HG02759 (cell line): ENCODE results near the gene RNF17.

Source experiments
- ATAC-seq: cut with Tn5 transposase; IDR thresholded peaks from one replicate; pipeline ENCODE4 v1.9.1; 2021; ENCODE audit warnings: mild to moderate bottlenecking, moderate library complexity; ENCODE audit not compliant: unreplicated experiment

The RNF17 gene, protein sequence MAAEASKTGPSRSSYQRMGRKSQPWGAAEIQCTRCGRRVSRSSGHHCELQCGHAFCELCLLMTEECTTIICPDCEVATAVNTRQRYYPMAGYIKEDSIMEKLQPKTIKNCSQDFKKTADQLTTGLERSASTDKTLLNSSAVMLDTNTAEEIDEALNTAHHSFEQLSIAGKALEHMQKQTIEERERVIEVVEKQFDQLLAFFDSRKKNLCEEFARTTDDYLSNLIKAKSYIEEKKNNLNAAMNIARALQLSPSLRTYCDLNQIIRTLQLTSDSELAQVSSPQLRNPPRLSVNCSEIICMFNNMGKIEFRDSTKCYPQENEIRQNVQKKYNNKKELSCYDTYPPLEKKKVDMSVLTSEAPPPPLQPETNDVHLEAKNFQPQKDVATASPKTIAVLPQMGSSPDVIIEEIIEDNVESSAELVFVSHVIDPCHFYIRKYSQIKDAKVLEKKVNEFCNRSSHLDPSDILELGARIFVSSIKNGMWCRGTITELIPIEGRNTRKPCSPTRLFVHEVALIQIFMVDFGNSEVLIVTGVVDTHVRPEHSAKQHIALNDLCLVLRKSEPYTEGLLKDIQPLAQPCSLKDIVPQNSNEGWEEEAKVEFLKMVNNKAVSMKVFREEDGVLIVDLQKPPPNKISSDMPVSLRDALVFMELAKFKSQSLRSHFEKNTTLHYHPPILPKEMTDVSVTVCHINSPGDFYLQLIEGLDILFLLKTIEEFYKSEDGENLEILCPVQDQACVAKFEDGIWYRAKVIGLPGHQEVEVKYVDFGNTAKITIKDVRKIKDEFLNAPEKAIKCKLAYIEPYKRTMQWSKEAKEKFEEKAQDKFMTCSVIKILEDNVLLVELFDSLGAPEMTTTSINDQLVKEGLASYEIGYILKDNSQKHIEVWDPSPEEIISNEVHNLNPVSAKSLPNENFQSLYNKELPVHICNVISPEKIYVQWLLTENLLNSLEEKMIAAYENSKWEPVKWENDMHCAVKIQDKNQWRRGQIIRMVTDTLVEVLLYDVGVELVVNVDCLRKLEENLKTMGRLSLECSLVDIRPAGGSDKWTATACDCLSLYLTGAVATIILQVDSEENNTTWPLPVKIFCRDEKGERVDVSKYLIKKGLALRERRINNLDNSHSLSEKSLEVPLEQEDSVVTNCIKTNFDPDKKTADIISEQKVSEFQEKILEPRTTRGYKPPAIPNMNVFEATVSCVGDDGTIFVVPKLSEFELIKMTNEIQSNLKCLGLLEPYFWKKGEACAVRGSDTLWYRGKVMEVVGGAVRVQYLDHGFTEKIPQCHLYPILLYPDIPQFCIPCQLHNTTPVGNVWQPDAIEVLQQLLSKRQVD (N-terminal part only)

DNA sequence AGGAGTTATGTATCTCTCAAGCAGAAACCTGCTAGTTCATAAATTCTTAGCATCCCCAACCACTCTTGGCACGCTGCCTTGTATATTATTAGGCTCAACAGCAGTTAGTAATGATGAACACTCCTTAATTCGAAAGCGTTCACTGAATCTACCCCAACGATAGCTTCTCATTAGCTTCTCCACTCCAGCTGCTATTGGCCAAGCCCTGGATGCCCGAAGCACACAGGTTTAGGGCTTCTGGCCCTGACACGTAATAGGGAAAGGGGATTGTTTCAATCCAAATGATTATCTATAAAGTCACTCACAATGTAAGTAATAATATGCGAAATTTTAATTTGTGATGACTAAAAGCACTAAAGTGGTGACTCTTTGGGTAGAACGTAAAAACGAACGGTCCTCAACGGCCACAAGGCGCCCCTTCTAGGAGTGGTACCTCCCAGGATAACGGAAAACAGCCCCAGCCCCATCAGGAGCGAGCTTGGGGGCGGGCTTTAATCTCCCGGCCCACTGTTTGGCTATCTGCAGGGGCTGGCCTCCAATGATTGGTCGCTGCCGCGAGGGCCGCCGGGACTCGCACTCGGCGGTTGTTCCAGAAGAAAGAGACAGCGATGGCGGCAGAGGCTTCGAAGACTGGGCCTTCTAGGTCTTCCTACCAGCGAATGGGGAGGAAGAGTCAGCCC lies at the start of gene RNF17:
Gene RNF17, plus strand, starts transcription at position 574 of the 680 bp plus-strand sequence. Its CDS starts 35 bp downstream, at position 609.
- no peak for ATAC-seq

DNA sequence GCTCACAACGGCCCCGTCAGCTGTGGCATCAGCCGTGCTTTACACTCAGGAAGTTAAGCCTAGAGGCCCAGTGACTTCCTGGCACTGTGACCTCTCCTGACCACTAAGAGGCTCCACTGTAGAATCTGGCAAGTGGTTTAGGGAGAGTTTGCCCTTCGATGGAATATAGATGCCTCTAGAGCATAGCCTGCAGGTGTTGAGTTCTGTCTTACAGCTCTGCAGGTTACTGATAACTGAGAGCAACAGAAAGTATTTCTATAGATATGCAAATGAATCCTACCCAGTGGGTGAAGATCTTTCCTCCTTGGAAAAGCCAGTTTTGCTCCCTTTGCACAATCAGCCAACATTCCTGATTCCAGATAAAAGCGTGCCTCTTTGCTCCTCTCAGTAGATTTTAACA lies 48.0 kb upstream of the RNF17 start:
- no peak for ATAC-seq

DNA sequence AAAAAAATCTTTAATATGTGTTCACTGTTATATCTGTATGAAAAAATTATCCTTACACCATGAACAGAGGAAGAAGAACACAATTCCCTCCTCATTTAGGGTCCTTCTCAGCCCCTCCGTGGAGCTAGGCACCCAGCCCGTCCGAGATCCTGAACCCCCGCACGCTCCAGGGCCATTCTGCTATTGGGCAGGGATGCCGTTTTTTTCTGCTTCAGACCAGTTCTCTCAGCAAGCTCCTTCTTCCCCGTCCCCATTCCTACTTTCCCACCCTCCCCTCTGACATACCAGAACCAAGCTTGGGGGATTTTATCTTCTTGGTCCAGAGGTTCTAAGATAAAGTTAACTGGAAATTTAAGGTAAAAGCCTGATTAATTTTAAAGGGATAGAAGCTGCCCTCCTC lies 47.5 kb upstream of the RNF17 start:
- no peak for ATAC-seq

DNA sequence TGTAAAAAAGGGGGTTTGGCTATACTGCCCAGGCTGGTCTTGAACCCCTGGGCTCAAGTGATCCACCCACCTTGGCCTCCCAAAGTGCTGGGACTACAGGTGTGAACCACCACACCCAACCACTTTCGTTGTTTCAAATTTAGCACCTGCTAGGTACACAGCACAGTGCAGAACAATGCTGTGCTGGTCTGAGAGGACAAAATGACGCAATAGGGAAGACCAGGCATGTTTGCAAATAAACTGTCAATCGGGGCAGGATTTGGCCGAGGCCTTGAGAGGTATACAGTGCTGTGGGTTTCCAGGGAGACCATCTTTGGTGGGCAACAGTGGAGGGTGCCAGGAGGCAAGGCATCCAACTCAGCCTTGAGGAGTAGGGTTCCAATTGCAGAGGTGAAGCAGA lies 46.8 kb upstream of the RNF17 start:
- no peak for ATAC-seq

DNA sequence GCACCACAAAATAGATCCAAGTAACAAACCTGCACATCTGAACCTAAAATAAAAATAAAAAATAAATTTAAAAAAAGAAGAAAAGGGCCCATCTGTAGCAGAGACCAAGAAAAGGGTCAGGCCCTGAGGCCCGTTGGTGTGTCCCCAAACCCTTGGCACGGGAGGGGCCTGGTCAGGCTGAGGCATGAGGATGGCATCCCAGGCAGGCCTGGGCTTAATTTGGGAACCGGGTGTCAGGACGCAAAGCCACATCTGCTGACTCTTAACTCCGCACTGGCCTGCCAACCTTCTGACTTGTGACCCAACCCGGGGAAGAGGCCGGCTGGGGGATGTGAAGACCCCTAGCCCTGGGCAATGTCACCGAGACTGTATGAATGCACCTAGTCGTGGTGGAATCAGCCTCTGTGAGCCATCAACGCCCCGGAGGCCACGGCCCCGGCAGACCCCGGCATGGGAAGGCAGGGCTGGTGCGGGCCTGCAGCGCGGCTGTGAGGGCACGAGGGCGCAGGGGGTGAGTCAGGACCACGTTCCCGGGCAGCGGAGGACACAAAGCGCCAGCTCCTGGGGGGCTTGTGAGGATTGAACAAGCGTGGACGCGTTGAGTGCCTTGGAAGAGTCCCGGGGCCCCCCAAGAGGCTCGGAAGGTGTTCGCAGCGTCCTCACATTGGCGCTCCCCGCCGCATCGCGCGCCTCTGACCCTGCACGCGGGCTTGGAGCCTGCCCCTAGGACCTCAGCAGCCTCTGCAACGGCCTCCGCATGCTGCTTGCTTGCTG lies 45.6 kb upstream of the RNF17 start:
- ATAC-seq: no peak

DNA sequence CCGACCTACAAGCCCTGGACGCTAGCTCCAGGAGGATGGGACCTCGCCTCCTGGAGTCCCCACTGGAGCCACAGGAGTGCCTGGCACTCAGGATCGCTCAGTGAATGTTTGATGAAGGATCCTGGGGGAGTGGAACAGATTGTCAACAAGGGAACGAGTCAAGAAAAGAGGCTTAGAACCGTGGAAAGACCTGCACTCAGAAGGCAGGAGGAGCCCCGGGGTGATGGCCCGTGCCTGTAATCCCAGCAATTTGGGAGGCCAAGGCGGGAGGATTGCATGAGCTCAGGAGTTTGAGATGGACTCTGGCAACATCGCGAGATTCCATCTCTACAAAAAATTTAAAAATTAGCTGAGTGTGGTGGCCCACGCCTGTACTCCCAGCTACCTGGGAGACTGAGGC lies 44.8 kb upstream of the RNF17 start:
- ATAC-seq: no peak

DNA sequence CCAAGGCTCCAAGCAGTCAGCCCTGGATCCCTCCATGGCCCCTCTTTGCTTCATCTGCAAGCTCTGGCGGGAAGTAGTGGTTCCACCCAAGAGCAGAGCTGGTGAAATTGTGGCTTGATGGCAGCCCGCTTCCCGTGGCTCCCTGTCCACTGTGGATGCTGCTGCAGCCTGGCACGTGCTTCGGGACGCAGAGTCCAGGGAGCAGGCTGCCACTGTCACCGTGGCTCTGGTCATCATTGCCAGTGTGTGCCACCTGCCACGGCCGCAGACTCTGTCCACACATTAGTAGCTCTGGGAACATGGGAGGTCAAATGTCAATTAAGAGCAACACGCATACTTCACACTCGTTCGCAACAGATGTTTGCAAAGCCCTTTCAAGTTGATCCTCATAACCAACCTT lies 40.8 kb upstream of the RNF17 start:
- no peak for ATAC-seq

DNA sequence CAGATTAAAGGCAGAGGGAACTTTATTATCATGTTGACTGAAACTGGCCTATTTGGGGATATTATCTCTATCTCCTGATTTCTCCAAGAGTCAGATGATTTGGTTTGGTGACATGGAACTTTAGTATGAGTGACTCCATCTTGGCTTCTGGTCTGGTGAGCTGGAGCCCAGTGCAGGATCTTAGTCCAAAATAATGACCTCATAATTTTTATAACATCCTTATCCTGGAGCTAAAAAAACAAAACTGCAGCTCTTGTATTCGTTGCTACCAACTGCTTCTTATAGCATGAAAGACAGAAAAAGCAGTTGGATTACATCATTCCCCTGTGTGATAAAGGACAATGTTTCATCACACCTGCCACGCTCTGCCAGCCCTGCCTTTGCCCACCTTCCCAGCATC lies 39.3 kb upstream of the RNF17 start:
- no peak for ATAC-seq

DNA sequence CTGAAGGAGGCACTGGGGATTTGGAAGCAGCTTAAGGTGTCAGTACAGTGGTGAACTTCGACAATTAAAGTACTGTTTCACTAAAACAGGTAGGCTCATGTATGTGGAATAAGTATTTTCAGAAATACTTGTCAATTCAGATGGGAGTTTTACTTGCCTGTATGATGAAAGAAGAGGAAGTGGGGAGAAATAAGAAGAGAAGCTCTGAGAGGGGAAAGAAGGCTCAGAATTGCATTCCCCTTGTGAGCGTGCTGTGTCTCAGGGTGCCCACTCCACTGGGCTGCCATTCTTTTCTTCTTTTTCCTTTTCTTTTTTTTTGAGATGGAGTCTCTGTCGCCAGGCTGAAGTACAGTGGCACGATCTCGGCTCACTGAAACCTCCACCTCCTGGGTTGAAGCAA lies 38.6 kb upstream of the RNF17 start:
- ATAC-seq: no peak

DNA sequence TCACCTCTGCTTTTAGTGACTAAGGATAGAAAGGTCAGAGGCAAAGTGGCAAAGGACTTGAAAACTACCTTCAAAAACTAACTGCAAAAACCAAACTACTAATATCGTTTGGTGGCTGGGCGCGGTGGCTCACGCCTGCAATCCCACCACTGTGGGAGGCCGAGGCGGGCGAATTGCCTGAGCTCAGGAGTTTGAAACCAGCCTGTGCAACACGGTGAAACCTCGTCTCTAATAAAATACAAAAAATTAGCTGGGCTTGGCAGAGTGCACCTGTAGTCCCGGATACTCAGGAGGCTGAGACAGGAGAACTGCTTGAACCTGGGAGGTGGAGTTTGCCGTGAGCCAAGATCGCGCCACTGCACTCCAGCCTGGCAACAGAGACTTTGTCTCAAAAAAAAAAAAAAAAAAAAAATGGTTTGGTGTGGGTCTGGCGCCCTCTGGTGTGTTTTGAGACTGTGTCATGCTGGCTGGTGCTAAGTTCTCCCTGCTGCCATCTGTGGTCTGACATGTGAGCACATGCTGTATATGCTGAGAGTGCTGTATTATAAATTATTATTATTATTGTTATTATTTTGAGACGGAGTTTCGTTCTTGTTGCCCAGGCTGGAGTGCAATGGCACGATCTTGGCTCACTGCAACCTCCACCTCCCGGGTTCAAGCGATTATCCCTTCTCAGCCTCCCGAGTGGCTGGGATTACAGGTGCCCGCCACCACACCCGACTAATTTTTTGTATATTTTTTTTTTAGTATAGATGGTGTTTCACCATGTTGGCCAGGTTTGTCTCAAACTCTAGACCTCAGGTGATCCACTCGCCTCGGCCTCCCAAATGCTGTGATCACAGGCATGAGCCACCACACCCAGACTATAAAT lies 36.0 kb upstream of the RNF17 start:
- peak; percentile 83 for ATAC-seq

DNA sequence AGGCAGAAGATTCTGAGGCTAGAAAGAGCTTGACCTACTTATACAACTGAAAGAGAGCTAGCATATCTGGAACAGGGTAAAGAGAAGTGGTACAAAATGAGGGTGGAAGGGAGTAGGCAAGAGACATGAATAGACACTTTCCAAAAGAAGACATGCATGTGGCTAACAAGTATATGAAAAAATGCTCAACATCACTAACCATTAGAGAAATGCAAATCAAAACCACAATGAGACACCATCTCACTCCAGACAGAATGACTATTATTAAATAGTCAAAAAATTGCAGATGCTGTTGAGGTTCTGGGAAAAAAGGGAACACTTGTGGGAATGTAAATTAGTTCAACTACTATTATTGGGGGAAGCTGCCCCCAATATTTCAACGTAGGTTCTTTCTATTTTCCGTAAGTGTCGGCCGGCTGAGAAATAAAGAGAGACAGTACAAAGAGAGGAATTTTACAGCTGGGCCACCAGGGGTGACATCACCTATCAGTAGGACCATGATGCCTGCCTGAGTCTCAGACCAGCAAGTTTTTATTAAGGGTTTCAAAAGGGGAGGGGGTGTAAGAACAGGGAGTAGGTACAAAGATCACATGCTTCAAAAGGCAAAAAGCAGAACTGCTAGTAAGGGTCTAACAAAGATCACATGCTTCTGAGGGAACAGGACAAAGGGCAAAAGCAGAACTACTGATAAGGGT lies 32.9 kb upstream of the RNF17 start:
- peak; percentile 74 for ATAC-seq

DNA sequence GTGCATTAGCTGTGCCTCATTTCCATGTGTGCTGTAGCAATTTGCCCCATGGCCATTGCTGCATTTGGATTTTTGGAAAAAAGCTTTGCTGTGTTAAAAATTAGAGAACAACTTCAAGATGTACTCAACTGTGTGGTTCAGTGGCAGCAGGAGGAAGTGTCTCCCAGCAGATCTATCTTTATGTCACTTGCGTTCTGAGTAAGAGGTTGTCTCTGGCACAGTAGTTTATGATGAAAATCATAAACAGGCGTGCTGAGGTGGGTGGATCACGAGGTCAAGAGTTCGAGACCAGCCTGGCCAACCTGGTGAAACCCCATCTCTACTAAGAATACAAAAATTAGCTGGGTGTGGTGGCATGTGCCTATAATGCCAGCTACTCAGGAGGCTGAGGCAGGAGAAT lies 29.0 kb upstream of the RNF17 start:
- ATAC-seq: no peak

DNA sequence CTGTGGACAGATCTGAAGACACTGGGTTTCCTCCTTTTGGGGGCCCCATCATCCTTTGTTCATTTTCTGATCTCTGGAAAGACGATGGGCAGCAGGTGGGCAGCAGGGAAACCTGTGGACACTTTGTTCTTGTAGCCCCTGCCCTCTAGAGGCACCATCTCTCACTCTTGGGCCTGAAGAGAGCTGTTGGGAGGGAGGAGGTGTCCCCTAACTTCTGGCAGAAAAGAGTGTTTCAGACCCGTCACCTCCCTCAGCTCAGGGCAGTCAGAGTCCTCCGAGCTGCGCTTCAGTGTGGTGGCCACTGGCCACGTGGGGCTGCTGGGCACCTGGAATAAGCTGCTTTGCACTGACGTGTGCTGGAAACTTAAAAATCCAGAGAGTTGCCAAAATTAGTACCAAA lies 26.9 kb upstream of the RNF17 start:
- no peak for ATAC-seq

DNA sequence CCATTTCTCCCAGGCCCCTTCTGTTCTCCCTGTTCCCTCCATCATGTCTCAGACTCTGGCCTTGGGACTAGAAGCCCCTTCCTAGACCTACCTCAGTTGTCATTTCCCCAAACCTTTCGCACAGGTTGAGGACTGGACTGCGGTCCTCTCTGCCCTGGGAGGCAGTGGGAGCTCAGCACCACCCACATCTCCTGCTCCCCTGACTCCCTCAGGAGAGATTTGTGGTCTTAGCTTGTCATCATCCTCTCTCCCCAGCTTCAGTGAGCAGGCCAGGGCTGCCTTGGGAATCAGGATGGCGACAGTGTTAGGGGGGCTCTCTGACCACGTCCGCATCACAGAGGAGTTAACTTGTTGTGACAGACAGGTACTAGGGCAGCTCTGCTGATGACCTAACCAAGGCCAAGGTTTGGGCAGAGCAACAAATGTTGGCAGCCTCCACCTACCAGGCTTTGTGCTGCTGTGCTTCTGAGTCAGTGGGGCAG lies 25.6 kb upstream of the RNF17 start:
- no peak for ATAC-seq

DNA sequence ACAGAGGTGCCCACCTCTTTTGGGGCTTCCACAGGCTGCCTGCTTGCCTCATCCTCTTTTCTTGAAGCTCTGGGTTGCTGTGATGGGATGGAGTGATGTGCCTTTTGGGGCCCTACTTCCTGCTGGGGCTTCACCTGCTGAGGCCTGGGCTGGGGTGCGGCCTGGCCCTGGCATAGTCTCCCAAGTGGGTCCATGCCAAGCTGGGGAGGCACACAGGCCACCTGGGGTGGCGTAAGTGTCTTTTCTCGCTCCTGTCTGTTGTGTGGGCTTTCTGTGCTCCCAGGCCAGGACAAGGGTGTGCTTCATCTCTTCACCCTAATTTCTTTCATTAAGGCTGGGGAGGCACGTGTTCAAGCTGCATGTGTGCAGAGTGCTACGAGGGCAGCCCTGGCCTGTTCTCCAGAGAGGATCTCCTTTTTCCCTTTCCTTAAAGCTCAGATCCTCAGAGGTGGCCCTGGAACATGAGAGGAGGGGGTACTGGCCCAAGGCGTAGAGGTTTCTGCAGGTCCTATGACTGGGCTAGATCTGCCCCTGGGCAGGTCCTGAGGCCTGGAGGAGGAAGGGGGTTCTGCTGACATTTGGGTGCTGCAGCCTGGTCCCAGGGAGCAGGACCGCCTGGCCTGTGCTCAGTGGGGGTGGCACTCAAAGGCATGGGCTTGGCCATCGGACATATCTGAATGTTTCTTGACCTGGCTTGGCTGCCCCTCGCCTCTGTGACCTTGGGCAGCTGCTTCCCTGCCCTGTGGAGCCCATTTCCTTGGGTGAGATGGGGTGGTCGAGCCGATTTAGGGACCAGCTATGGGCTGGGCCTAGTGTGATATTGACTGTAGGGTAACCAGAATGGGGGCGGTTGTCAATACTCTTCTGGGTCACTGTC lies 23.7 kb upstream of the RNF17 start:
- ATAC-seq: no peak

DNA sequence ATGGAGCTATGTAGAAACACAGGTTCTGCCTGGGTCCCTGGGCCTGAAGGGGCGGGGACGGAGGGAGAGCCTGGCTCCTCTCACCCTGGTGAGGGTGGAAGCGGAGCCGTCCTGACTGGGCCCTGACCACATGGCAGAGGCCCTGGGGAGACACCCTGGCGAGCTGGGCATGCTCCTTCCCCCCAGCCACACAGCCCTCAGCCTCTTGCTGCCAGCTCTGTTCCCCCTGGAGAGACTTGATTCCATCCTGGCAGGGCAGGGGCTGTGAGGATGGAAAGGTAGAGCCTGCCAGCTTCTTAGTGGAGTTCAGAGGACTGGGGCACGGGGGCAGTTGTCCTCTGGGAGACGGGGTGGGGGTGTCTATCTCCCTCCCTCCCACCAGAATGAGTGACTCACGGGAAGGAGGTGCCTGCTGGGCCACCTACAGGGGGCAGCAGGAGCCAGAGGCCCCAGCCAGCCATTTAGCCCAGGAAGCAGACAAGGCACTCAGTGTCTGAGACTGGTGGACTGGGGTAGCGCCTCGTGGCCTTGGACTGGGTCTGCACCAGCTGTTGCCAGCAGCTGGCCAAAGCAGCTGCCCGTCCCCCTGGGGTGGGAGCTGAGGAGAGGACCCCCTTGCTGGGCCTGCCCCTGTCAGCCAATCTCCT lies 22.8 kb upstream of the RNF17 start:
- ATAC-seq: no peak

DNA sequence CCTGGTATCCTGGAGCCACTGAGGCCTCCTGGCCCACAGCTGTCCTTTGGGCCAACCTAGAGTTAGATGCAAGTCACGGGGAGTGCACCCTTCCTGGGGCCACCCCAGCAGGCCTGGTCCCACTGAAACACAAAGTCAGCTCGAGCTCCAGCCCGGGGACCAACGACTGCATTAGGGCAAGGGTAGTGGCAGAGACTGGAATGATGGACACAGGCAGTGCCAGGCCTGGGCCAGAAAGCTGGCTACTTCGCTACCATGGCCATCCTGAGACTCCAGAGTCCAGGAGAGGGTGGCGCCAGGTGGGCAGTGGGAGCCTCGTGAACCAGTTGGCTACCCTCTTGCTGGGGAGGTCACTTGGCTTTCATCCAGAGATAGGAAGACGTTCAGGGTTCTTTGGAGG lies 22.2 kb upstream of the RNF17 start:
- no peak for ATAC-seq
